IPS-20b (cell line): ENCODE results near the gene NPC2.

Source experiments
- H3K27ac ChIP-seq: one replicate; pipeline ENCODE4 v1.5.1; 2013; ENCODE audit warnings: low read length
- H3K27me3 ChIP-seq: 2 replicates; pipeline ENCODE4 v1.6.1; 2013; ENCODE audit warnings: mild to moderate bottlenecking, low read length, inconsistent platforms; ENCODE audit not compliant: insufficient read depth
- H3K36me3 ChIP-seq: 2 replicates; pipeline ENCODE4 v1.6.1; 2013; ENCODE audit warnings: low read depth, mild to moderate bottlenecking, inconsistent platforms, low read length, moderate library complexity; ENCODE audit not compliant: insufficient read depth
- H3K4me1 ChIP-seq: 2 replicates; pipeline ENCODE4 v1.6.1; 2013; ENCODE audit warnings: mild to moderate bottlenecking, control low read depth, inconsistent platforms, low read length, moderate library complexity; ENCODE audit not compliant: insufficient read depth
- H3K4me3 ChIP-seq: 2 replicates; pipeline ENCODE4 v1.5.1; 2013; ENCODE audit warnings: mild to moderate bottlenecking, low read length, inconsistent platforms
- H3K9ac ChIP-seq: 2 replicates; pipeline ENCODE4 v1.6.1; 2013; ENCODE audit warnings: low read depth, mild to moderate bottlenecking, inconsistent platforms, low read length, moderate library complexity
- H3K9me3 ChIP-seq: 2 replicates; pipeline ENCODE4 v1.6.1; 2013; ENCODE audit warnings: mild to moderate bottlenecking, low read depth, low read length, inconsistent platforms; ENCODE audit not compliant: insufficient read depth

NPC2 gene

GRCh38 chr14:74507840-74508239 is 14.7 kb upstream of the NPC2 start:
- no peak overlapping the region for H3K4me3 ChIP-seq
- no peak overlapping the region for H3K9ac ChIP-seq
- H3K9me3 ChIP-seq: no peaks in the 10 kb centered on the region
- H3K4me1 ChIP-seq: peaks cover 6% of the 10 kb centered on the region; the same call in 1 of the 2 replicates
- no peak overlapping the region for H3K27ac ChIP-seq
- no peaks in the 10 kb centered on the region for H3K27me3 ChIP-seq
- H3K36me3 ChIP-seq: no peaks in the 10 kb centered on the region

GRCh38 chr14:74507085-74507484 is 14.0 kb upstream of the NPC2 start:
- H3K27ac ChIP-seq: no peak overlapping the region
- no peaks in the 10 kb centered on the region for H3K9me3 ChIP-seq
- no peak overlapping the region for H3K4me3 ChIP-seq
- H3K27me3 ChIP-seq: no peaks in the 10 kb centered on the region
- no peak overlapping the region for H3K9ac ChIP-seq
- H3K36me3 ChIP-seq: no peaks in the 10 kb centered on the region
- peaks cover 6% of the 10 kb centered on the region; the same call in 1 of the 2 replicates for H3K4me1 ChIP-seq

GRCh38 chr14:74506411-74506851 is 13.3 kb upstream of the NPC2 start:
- Histone ChIP-seq H3K4me3 (no peak overlapping the region), H3K27me3 (no peaks in the 10 kb centered on the region), H3K36me3 (no peaks in the 10 kb centered on the region), H3K4me1 (peaks cover 12% of the 10 kb centered on the region; the same call in 1 of the 2 replicates), H3K9me3 (no peaks in the 10 kb centered on the region), H3K27ac (no peak overlapping the region), H3K9ac (no peak overlapping the region)

- Histone ChIP-seq H3K4me1 (peaks cover 11% of the 10 kb centered on the region; the same call in 1 of the 2 replicates), H3K9me3 (no peaks in the 10 kb centered on the region), H3K36me3 (no peaks in the 10 kb centered on the region), H3K27me3 (no peaks in the 10 kb centered on the region), H3K4me3 (no peak overlapping the region), H3K9ac (no peak overlapping the region), H3K27ac (no peak overlapping the region)
These were observed 12.7 kb upstream of the NPC2 start for GRCh38 chr14:74505831-74506230.

GRCh38 chr14:74504874-74505720 is 12.0 kb upstream of the NPC2 start:
- Histone ChIP-seq H3K9me3 (no peaks in the 10 kb centered on the region), H3K9ac (no peak overlapping the region), H3K27me3 (no peaks in the 10 kb centered on the region), H3K4me1 (peaks cover 11% of the 10 kb centered on the region; the same call in 1 of the 2 replicates), H3K36me3 (no peaks in the 10 kb centered on the region), H3K4me3 (no peak overlapping the region), H3K27ac (no peak overlapping the region)

- Histone ChIP-seq H3K27me3 (no peaks in the 10 kb centered on the region), H3K27ac (no peak overlapping the region), H3K9ac (no peak overlapping the region), H3K4me3 (no peak overlapping the region), H3K36me3 (no peaks in the 10 kb centered on the region), H3K9me3 (no peaks in the 10 kb centered on the region), H3K4me1 (peaks cover 11% of the 10 kb centered on the region; the same call in 1 of the 2 replicates)
These were observed 11.3 kb upstream of the NPC2 start for GRCh38 chr14:74504412-74504811.

- Histone ChIP-seq H3K27me3 (no peaks in the 10 kb centered on the region), H3K27ac (no peak overlapping the region), H3K36me3 (no peaks in the 10 kb centered on the region), H3K4me3 (no peak overlapping the region), H3K9ac (no peak overlapping the region), H3K9me3 (no peaks in the 10 kb centered on the region), H3K4me1 (peaks cover 11% of the 10 kb centered on the region; the same call in 1 of the 2 replicates)
These were observed 10.8 kb upstream of the NPC2 start for GRCh38 chr14:74503938-74504335.

GRCh38 chr14:74503291-74503937 is 10.3 kb upstream of the NPC2 start:
- H3K9me3 ChIP-seq: no peaks in the 10 kb centered on the region
- peaks cover 11% of the 10 kb centered on the region; the same call in 1 of the 2 replicates for H3K4me1 ChIP-seq
- H3K27me3 ChIP-seq: no peaks in the 10 kb centered on the region
- H3K4me3 ChIP-seq: no peak overlapping the region
- no peak overlapping the region for H3K9ac ChIP-seq
- no peaks in the 10 kb centered on the region for H3K36me3 ChIP-seq
- no peak overlapping the region for H3K27ac ChIP-seq

- Histone ChIP-seq H3K4me3 (no peak overlapping the region), H3K9ac (no peak overlapping the region), H3K27ac (no peak overlapping the region), H3K4me1 (peaks cover 11% of the 10 kb centered on the region; the same call in 1 of the 2 replicates), H3K27me3 (no peaks in the 10 kb centered on the region), H3K36me3 (no peaks in the 10 kb centered on the region), H3K9me3 (no peaks in the 10 kb centered on the region)
These were observed 9.3 kb upstream of the NPC2 start for GRCh38 chr14:74502236-74503019.

GRCh38 chr14:74501691-74502090 is 8.6 kb upstream of the NPC2 start:
- Histone ChIP-seq H3K36me3 (0 out of 2 replicates have a peak, but pooled peaks cover under 1% of the 10 kb centered on the region), H3K4me1 (peaks cover 11% of the 10 kb centered on the region; the same call in 1 of the 2 replicates), H3K27me3 (no peaks in the 10 kb centered on the region), H3K9me3 (no peaks in the 10 kb centered on the region), H3K27ac (no peak overlapping the region), H3K4me3 (no peak overlapping the region), H3K9ac (peak overlapping the region; percentile 65; the same call in 1 of the 2 replicates)

GRCh38 chr14:74501135-74501614 is 8.1 kb upstream of the NPC2 start:
- Histone ChIP-seq H3K36me3 (peaks cover 5% of the 10 kb centered on the region; the same call in 1 of the 2 replicates), H3K4me3 (peak overlapping the region; percentile 36; the same call in 1 of the 2 replicates), H3K27me3 (no peaks in the 10 kb centered on the region), H3K9ac (peak overlapping the region; percentile 65; the same call in 1 of the 2 replicates), H3K27ac (peak overlapping the region; percentile 65), H3K9me3 (no peaks in the 10 kb centered on the region), H3K4me1 (peaks cover 11% of the 10 kb centered on the region; the same call in 1 of the 2 replicates)
